Measurements from ENCODE around the gene FBXO15.

FBXO15 gene

GRCh38 chr18:74153377-74153776, 5.7 kb upstream of the FBXO15 start:
- Histone ChIP-seq H3K36me3 (ENCODE audit: control insufficient read depth, insufficient read depth, low read length) (peaks cover 53% of the 10 kb centered on the region), H3K9ac (ENCODE audit: low read length) (no peak overlapping the region), H3K27me3 (ENCODE audit: control insufficient read depth, insufficient read depth, low read length) (no peaks in the 10 kb centered on the region), H3K27ac (ENCODE audit: low read depth, low read length) (no peak overlapping the region), H3K9me3 (ENCODE audit: control insufficient read depth, insufficient read depth, low read depth, low read length) (no peaks in the 10 kb centered on the region), H3K4me1 (ENCODE audit: control insufficient read depth, insufficient read depth, low read length) (peaks cover 10% of the 10 kb centered on the region), H3K4me3 (ENCODE audit: low read depth, low read length) (no peak overlapping the region)

DNA sequence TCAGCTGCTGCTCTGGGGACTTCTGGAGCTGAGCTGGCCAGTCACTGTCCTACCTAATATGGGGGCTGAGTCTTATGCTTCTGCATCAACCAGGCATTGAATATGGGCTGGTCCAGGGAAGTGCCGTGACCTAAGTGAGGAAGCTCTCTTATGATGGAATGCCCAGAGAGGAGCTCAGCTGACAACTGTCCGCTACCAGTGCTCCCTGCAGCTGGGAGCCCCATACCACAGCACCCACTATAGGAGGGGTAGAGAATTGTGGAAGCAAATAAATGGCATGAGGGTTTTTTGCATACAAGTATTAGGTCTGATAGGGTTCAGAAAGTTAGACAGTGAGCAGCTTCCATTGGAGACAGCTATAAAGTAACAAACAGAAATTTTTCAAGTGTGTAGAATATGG, 5.2 kb upstream of the FBXO15 start:
- H3K27me3 ChIP-seq (ENCODE audit: control insufficient read depth, insufficient read depth, low read length), result no peaks in the 10 kb centered on the region
- no peak overlapping the region for H3K27ac ChIP-seq (ENCODE audit: low read depth, low read length)
- no peak overlapping the region for H3K9ac ChIP-seq (ENCODE audit: low read length)
- H3K4me1 ChIP-seq (ENCODE audit: control insufficient read depth, insufficient read depth, low read length), result peaks cover 10% of the 10 kb centered on the region
- H3K36me3 ChIP-seq (ENCODE audit: control insufficient read depth, insufficient read depth, low read length), result peaks cover 48% of the 10 kb centered on the region
- no peak overlapping the region for H3K4me3 ChIP-seq (ENCODE audit: low read depth, low read length)
- H3K9me3 ChIP-seq (ENCODE audit: control insufficient read depth, insufficient read depth, low read depth, low read length), result no peaks in the 10 kb centered on the region

DNA sequence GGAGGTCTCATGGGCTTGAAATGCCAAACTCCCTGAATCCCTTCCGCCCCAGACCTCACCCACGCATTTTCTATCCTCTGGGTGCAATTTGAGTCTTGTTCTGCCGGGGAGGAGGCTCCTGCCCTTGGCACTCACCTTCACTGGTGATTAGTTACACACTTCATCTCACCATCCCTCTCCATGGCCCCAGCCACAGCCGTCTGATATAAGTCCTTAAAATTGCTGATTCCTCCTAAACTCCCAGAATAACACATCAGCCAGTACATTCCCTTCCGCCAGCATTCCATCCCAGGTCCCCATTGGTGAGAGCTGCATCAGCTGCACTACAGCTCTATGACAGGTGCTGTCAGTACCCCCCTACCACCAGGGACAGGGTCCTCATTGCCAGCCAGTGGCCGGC, 4.6 kb upstream of the FBXO15 start:
- Histone ChIP-seq H3K27me3 (ENCODE audit: control insufficient read depth, insufficient read depth, low read length) (no peaks in the 10 kb centered on the region), H3K4me3 (ENCODE audit: low read depth, low read length) (no peak overlapping the region), H3K36me3 (ENCODE audit: control insufficient read depth, insufficient read depth, low read length) (peaks cover 47% of the 10 kb centered on the region), H3K27ac (ENCODE audit: low read depth, low read length) (no peak overlapping the region), H3K4me1 (ENCODE audit: control insufficient read depth, insufficient read depth, low read length) (peaks cover 10% of the 10 kb centered on the region), H3K9ac (ENCODE audit: low read length) (no peak overlapping the region), H3K9me3 (ENCODE audit: control insufficient read depth, insufficient read depth, low read depth, low read length) (no peaks in the 10 kb centered on the region)

- Histone ChIP-seq H3K4me1 (ENCODE audit: control insufficient read depth, insufficient read depth, low read length) (peaks cover 10% of the 10 kb centered on the region), H3K9ac (ENCODE audit: low read length) (no peak overlapping the region), H3K4me3 (ENCODE audit: low read depth, low read length) (peak overlapping the region; percentile 90), H3K27me3 (ENCODE audit: control insufficient read depth, insufficient read depth, low read length) (peaks cover 7% of the 10 kb centered on the region), H3K36me3 (ENCODE audit: control insufficient read depth, insufficient read depth, low read length) (peaks cover 24% of the 10 kb centered on the region), H3K9me3 (ENCODE audit: control insufficient read depth, insufficient read depth, low read depth, low read length) (no peaks in the 10 kb centered on the region), H3K27ac (ENCODE audit: low read depth, low read length) (no peak overlapping the region)
Measured at GRCh38 chr18:74149878-74150277, 2.2 kb upstream of the FBXO15 start.

- peaks cover 17% of the 10 kb centered on the region for H3K36me3 ChIP-seq (ENCODE audit: control insufficient read depth, insufficient read depth, low read length)
- peak overlapping the region; percentile 8; the same call in 1 of the 2 replicates for H3K27ac ChIP-seq (ENCODE audit: low read depth, low read length)
- H3K9ac ChIP-seq (ENCODE audit: low read length), result peak overlapping the region; percentile 88
- H3K4me3 ChIP-seq (ENCODE audit: low read depth, low read length), result peak overlapping the region; percentile 90
- H3K4me1 ChIP-seq (ENCODE audit: control insufficient read depth, insufficient read depth, low read length), result peaks cover 10% of the 10 kb centered on the region
- H3K9me3 ChIP-seq (ENCODE audit: control insufficient read depth, insufficient read depth, low read depth, low read length), result no peaks in the 10 kb centered on the region
- peaks cover 7% of the 10 kb centered on the region for H3K27me3 ChIP-seq (ENCODE audit: control insufficient read depth, insufficient read depth, low read length)
Measured at GRCh38 chr18:74148543-74149070, 973 bp upstream of the FBXO15 start.

DNA sequence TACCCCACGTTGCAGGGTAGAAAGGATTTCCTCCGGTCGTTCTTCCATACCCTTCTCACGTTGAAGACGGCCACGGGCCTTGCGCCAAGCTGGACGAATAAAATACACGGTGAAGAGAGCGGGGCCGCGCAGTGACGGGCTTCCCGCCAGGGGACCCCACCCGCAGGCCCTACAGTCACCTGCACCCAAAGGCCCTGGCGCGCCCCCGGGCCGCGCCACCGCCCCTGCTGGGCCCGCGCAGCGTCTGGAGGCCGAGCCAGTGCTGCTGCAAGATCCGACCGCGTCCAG, 199 bp downstream of the FBXO15 start:
- Histone ChIP-seq H3K9me3 (ENCODE audit: control insufficient read depth, insufficient read depth, low read depth, low read length) (no peaks in the 10 kb centered on the region), H3K27me3 (ENCODE audit: control insufficient read depth, insufficient read depth, low read length) (peaks cover 7% of the 10 kb centered on the region), H3K27ac (ENCODE audit: low read depth, low read length) (no peak overlapping the region), H3K36me3 (ENCODE audit: control insufficient read depth, insufficient read depth, low read length) (peaks cover 17% of the 10 kb centered on the region), H3K4me3 (ENCODE audit: low read depth, low read length) (peak overlapping the region; percentile 90), H3K4me1 (ENCODE audit: control insufficient read depth, insufficient read depth, low read length) (peaks cover 10% of the 10 kb centered on the region), H3K9ac (ENCODE audit: low read length) (no peak overlapping the region)

DNA sequence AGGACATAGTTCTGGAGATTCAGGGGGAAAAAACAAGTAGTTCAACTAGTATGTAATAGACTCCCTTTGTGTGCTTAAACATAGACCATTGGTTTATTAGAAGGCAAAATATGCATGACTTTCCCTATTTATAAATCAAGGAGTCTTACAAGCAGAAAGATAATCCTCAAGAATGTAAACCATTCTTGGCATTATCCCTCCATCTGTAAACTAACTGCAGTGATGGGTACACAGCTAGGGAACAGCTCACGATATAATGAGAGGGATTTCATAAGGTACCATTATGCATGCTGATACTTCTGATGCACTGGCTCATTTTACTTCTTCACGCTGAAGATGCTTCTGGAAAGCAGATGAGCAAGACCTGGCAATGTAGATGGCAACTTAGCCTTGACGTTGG, 878 bp downstream of the FBXO15 start:
- H3K27ac ChIP-seq (ENCODE audit: low read depth, low read length), result no peak overlapping the region
- peak overlapping the region; percentile 90 for H3K4me3 ChIP-seq (ENCODE audit: low read depth, low read length)
- peaks cover 17% of the 10 kb centered on the region for H3K36me3 ChIP-seq (ENCODE audit: control insufficient read depth, insufficient read depth, low read length)
- H3K27me3 ChIP-seq (ENCODE audit: control insufficient read depth, insufficient read depth, low read length), result peaks cover 7% of the 10 kb centered on the region
- no peaks in the 10 kb centered on the region for H3K9me3 ChIP-seq (ENCODE audit: control insufficient read depth, insufficient read depth, low read depth, low read length)
- peaks cover 10% of the 10 kb centered on the region for H3K4me1 ChIP-seq (ENCODE audit: control insufficient read depth, insufficient read depth, low read length)
- H3K9ac ChIP-seq (ENCODE audit: low read length), result no peak overlapping the region

GRCh38 chr18:74142252-74142651, 5.4 kb downstream of the FBXO15 start:
- H3K27ac ChIP-seq (ENCODE audit: low read depth, low read length), result no peak overlapping the region
- no peaks in the 10 kb centered on the region for H3K4me1 ChIP-seq (ENCODE audit: control insufficient read depth, insufficient read depth, low read length)
- H3K27me3 ChIP-seq (ENCODE audit: control insufficient read depth, insufficient read depth, low read length), result peaks cover 7% of the 10 kb centered on the region
- H3K4me3 ChIP-seq (ENCODE audit: low read depth, low read length), result no peak overlapping the region
- H3K9ac ChIP-seq (ENCODE audit: low read length), result no peak overlapping the region
- H3K9me3 ChIP-seq (ENCODE audit: control insufficient read depth, insufficient read depth, low read depth, low read length), result no peaks in the 10 kb centered on the region
- H3K36me3 ChIP-seq (ENCODE audit: control insufficient read depth, insufficient read depth, low read length), result no peaks in the 10 kb centered on the region

DNA sequence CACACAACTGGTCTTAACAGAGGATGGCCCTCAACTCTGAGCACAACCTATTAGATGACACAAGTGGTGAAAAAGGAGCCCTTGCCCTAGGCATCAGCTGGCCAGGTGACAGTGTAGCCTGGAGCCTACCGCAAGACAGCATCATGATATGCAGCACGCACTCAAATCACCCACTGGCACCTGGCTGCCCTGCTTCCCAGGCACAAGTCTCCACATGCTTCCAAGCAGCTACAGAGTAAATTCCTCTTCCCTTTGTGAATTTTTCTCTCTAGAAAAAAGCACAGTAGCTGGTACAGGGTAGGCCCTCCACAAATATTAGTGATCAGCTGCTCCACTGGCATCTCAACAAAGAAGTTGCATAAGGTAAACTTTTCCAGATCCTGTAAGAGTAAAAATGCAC, 6.0 kb downstream of the FBXO15 start:
- H3K27me3 ChIP-seq (ENCODE audit: control insufficient read depth, insufficient read depth, low read length), result peaks cover 2% of the 10 kb centered on the region
- H3K4me3 ChIP-seq (ENCODE audit: low read depth, low read length), result no peak overlapping the region
- no peaks in the 10 kb centered on the region for H3K9me3 ChIP-seq (ENCODE audit: control insufficient read depth, insufficient read depth, low read depth, low read length)
- H3K9ac ChIP-seq (ENCODE audit: low read length), result no peak overlapping the region
- no peaks in the 10 kb centered on the region for H3K4me1 ChIP-seq (ENCODE audit: control insufficient read depth, insufficient read depth, low read length)
- H3K27ac ChIP-seq (ENCODE audit: low read depth, low read length), result no peak overlapping the region
- no peaks in the 10 kb centered on the region for H3K36me3 ChIP-seq (ENCODE audit: control insufficient read depth, insufficient read depth, low read length)

DNA sequence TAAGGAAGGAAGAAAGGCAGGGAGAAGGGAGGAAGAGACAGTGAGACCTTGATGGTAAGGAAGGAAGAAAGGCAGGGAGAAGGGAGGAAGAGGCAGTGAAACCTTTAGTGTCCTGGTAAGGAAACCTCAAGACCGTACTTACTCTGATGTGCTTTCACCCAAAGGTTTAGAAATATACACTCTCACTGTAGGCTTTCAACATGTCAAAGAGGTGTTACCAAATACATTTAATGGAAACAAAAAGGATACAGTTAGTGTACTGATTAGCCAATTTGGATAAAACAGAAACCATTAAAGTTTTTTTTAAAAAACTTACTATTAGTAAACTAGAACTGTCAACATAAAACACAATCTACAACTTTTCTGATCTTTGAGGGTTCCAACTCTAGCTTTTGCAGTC, 7.1 kb downstream of the FBXO15 start:
- Histone ChIP-seq H3K36me3 (ENCODE audit: control insufficient read depth, insufficient read depth, low read length) (no peaks in the 10 kb centered on the region), H3K27ac (ENCODE audit: low read depth, low read length) (no peak overlapping the region), H3K9ac (ENCODE audit: low read length) (no peak overlapping the region), H3K4me3 (ENCODE audit: low read depth, low read length) (no peak overlapping the region), H3K27me3 (ENCODE audit: control insufficient read depth, insufficient read depth, low read length) (no peaks in the 10 kb centered on the region; the same call in 1 of the 2 replicates), H3K9me3 (ENCODE audit: control insufficient read depth, insufficient read depth, low read depth, low read length) (no peaks in the 10 kb centered on the region), H3K4me1 (ENCODE audit: control insufficient read depth, insufficient read depth, low read length) (no peaks in the 10 kb centered on the region)

DNA sequence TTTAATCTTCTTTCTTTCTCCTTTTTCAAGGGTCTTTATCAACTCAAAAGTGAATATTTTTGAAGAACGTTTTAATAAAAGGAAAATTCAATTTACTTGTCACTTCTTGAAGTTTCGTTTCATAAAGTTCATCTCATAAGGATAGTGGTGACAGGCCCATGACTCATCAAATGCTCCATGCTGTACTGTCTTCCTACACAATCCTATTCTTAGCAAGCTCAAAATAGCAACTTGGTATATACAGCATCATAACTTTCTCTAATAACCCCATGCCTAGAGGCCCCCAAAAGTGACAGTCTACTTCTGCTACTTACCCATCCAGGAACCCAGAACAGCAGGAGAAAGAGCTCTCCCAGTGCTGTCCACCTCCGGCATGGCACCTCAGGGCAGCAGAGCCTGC, 7.7 kb downstream of the FBXO15 start:
- no peak overlapping the region for H3K9ac ChIP-seq (ENCODE audit: low read length)
- no peaks in the 10 kb centered on the region for H3K36me3 ChIP-seq (ENCODE audit: control insufficient read depth, insufficient read depth, low read length)
- no peak overlapping the region for H3K4me3 ChIP-seq (ENCODE audit: low read depth, low read length)
- no peak overlapping the region for H3K27ac ChIP-seq (ENCODE audit: low read depth, low read length)
- H3K9me3 ChIP-seq (ENCODE audit: control insufficient read depth, insufficient read depth, low read depth, low read length), result no peaks in the 10 kb centered on the region
- no peaks in the 10 kb centered on the region for H3K4me1 ChIP-seq (ENCODE audit: control insufficient read depth, insufficient read depth, low read length)
- H3K27me3 ChIP-seq (ENCODE audit: control insufficient read depth, insufficient read depth, low read length), result no peaks in the 10 kb centered on the region; the same call in 1 of the 2 replicates

GRCh38 chr18:74139411-74139810, 8.2 kb downstream of the FBXO15 start:
- Histone ChIP-seq H3K27me3 (ENCODE audit: control insufficient read depth, insufficient read depth, low read length) (no peaks in the 10 kb centered on the region; the same call in 1 of the 2 replicates), H3K9me3 (ENCODE audit: control insufficient read depth, insufficient read depth, low read depth, low read length) (no peaks in the 10 kb centered on the region), H3K4me1 (ENCODE audit: control insufficient read depth, insufficient read depth, low read length) (no peaks in the 10 kb centered on the region), H3K4me3 (ENCODE audit: low read depth, low read length) (no peak overlapping the region), H3K27ac (ENCODE audit: low read depth, low read length) (no peak overlapping the region), H3K36me3 (ENCODE audit: control insufficient read depth, insufficient read depth, low read length) (no peaks in the 10 kb centered on the region), H3K9ac (ENCODE audit: low read length) (no peak overlapping the region)

Data from HUES6 (cell line).